PFSK-1 (cell line): ENCODE data around the gene VPS41.
A peak's percentile ranks its signal among the peaks of the same experiment; 100 is the strongest.

ENCODE experiments used
- FOXP2 ChIP-seq: optimal IDR thresholded peaks from 2 replicates; pipeline ENCODE3; 2011; ENCODE audit warnings: borderline replicate concordance, control low read depth, inconsistent platforms; ENCODE audit not compliant: insufficient read depth; ENCODE audit errors: extremely low read length, extremely low read depth
- POLR2AphosphoS5 ChIP-seq: IDR thresholded peaks from 2 replicates; pipeline ENCODE4 v1.6.1; 2012; ENCODE audit warnings: low read depth, mild to moderate bottlenecking, control low read depth, low read length, moderate library complexity
- SIN3A ChIP-seq: IDR thresholded peaks from 2 replicates; pipeline ENCODE4 v1.6.1; 2012; ENCODE audit warnings: mild to moderate bottlenecking, low read length, moderate library complexity, borderline replicate concordance; ENCODE audit not compliant: insufficient read depth
- TAF1 ChIP-seq: IDR thresholded peaks from 2 replicates; pipeline ENCODE4 v1.6.1; 2012; ENCODE audit warnings: low read length, control low read depth, borderline replicate concordance; ENCODE audit not compliant: insufficient read depth
- TF ChIP-seq, protein P1 (sequence below), 2 experiments: IDR thresholded peaks; 2 replicates each; pipeline versions ENCODE4 v1.6.1 to v1.8.0; 2011 to 2012; ENCODE audit warnings: low read depth in 2 of 2, low read length in 2 of 2, control low read depth in 1 of 2, inconsistent platforms in 1 of 2, mild to moderate bottlenecking in 1 of 2, moderate library complexity in 1 of 2; ENCODE audit not compliant: insufficient read depth in 1 of 2

VPS41 gene

DNA sequence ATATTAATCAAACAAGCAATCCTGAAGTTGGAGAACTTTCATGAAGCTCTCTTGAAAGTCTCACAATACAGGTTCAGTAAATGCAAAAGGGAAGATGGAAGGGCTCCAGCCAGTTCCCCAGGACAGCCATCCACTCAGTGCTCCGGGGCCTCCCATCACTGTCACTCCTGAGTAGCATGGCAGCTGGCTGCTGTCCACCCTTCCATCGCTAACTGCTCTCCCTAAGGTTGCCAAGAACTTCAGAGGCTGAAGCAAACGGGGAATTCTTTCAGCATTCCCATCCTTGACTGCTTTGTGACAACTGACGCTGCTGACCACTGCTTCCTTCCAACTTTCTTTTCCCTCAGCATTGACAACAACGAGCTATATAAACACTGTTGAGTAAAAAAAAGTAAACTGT is 69.1 kb downstream of the VPS41 start:
- TF ChIP-seq FOXP2, result no peak
- TF ChIP-seq, protein P1, sequence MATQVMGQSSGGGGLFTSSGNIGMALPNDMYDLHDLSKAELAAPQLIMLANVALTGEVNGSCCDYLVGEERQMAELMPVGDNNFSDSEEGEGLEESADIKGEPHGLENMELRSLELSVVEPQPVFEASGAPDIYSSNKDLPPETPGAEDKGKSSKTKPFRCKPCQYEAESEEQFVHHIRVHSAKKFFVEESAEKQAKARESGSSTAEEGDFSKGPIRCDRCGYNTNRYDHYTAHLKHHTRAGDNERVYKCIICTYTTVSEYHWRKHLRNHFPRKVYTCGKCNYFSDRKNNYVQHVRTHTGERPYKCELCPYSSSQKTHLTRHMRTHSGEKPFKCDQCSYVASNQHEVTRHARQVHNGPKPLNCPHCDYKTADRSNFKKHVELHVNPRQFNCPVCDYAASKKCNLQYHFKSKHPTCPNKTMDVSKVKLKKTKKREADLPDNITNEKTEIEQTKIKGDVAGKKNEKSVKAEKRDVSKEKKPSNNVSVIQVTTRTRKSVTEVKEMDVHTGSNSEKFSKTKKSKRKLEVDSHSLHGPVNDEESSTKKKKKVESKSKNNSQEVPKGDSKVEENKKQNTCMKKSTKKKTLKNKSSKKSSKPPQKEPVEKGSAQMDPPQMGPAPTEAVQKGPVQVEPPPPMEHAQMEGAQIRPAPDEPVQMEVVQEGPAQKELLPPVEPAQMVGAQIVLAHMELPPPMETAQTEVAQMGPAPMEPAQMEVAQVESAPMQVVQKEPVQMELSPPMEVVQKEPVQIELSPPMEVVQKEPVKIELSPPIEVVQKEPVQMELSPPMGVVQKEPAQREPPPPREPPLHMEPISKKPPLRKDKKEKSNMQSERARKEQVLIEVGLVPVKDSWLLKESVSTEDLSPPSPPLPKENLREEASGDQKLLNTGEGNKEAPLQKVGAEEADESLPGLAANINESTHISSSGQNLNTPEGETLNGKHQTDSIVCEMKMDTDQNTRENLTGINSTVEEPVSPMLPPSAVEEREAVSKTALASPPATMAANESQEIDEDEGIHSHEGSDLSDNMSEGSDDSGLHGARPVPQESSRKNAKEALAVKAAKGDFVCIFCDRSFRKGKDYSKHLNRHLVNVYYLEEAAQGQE (IDR thresholded peaks at IDR 0.05; ENCODE audit: insufficient read depth in 1 of 2, low read depth in 2 of 2, low read length in 2 of 2), result peak; percentile 48 to 68; a peak in 2 of 4 replicates

DNA sequence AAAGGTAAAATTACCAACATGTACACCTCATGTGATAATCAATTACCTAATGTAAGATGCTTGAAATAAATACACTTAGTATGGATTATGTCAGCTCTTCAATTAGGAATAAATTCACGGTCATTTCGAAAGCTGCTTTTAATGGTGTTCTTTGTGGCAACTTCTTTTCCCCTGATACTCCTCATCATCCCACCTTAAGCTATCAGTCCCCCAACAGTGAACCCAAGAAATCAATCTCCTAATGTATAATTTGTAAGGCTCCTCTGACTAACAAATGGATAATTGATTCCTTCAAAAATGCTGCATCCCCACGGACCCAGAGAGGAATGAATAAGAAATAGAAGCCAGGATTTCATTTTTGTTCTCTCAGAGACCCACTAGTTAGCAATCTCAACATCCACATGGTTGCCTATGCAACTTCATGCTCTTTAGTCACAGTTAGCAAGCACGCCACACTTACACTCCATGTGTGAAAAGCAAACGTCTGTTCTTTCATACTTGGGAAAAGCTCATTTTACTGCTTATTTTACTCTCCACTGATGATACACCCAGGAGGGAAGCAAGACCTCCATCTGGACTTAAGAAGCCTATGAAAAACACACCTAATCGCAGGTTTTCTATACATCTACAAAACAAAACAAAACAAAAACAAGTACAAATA is 70.1 kb downstream of the VPS41 start:
- TF ChIP-seq POLR2AphosphoS5 (no peak), FOXP2 (no peak), SIN3A (no peak), TAF1 (no peak)
- TF ChIP-seq, protein P1 (IDR thresholded peaks at IDR 0.05; ENCODE audit: insufficient read depth in 1 of 2, low read depth in 2 of 2, low read length in 2 of 2), result no peak

DNA sequence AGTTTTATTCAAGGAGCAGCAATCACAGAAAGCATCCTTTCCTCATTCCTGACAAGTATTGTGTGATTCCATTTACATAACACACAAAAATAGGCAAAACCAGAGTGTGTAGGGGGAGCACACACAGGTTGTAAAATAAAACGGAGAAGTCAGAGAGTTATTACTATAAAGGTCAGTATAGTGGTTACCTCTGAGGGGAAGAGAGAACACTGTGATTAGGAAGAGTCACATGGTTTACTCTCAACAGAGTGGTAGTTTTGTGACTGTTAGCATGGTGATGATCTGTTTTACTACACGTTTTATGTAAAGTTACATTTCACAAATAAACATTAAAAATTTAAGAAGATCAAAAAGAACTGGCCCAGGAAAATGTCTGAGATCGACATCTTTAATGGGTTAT is 74.6 kb downstream of the VPS41 start:
- TF ChIP-seq SIN3A (no peak), POLR2AphosphoS5 (no peak), FOXP2 (no peak), TAF1 (no peak)
- TF ChIP-seq, protein P1 (IDR thresholded peaks at IDR 0.05; ENCODE audit: insufficient read depth in 1 of 2, low read depth in 2 of 2, low read length in 2 of 2), result no peak

DNA sequence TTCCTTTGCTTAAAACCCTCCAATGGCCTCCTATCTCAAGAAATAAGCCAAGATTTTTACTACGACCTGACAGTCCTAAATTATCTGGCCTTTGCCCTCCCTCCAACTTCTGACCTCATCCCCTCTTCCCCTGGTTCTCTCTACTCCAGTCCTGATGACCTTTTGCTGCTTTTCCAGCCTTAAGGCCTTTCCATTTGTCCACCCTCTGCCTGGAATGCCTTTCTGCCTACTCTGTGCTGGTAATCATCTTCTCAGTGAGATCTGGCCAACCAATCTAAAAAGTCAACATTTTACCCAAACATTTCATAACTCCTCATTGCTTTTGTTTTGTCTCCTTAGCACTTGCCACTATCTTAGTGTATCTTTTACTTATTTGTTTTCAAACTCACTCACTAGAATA is 75.7 kb downstream of the VPS41 start:
- TF ChIP-seq, protein P1 (IDR thresholded peaks at IDR 0.05; ENCODE audit: insufficient read depth in 1 of 2, low read depth in 2 of 2, low read length in 2 of 2), result no peak
- TF ChIP-seq POLR2AphosphoS5, result no peak
- TF ChIP-seq TAF1, result no peak
- TF ChIP-seq FOXP2, result no peak
- no peak for TF ChIP-seq SIN3A
